B cell (primary cell): ENCODE data around the gene GRB10. TPM values are rescaled to one million over a fixed set of nuclear protein-coding genes. Genes with fewer than 3 reads are reported as not detected.

Experiments
- ATAC-seq: fragments of 200-7000 bp; cut with Tn5 transposase; one replicate; pipeline ENCODE4 v1.10.0; 2021; ENCODE audit warnings: low read depth, mild to moderate bottlenecking, moderate number of reproducible peaks, moderate library complexity
- CTCF ChIA-PET: fragments of 350-600 bp; sonication (Branson Sonifier 250); formaldehyde crosslinking; loops from one replicate; lab custom pipeline; 2021; ENCODE audit warnings: antibody characterized with exemption, inconsistent platforms; lab: Charles Lee
- POLR2A ChIA-PET: fragments of 350-600 bp; sonication (Branson Sonifier 250); formaldehyde crosslinking; loops from one replicate; lab custom pipeline; 2021; ENCODE audit warnings: antibody characterized with exemption; lab: Charles Lee
- DNase-seq: peaks from one replicate; pipeline ENCODE4 v3.0.0; 2013
- H2AFZ ChIP-seq: 2 replicates; pipeline ENCODE4 v1.6.1; 2012; ENCODE audit warnings: mild to moderate bottlenecking, low read depth, low read length; ENCODE audit not compliant: insufficient read depth, poor library complexity, severe bottlenecking
- H3K27ac ChIP-seq, 2 donors: 1 replicate in 1 of 2; 2 replicates in 1 of 2; pipeline ENCODE4 v1.5.1; 2012 to 2013; ENCODE audit warnings: low read length in 2 of 2, mild to moderate bottlenecking in 2 of 2, moderate library complexity in 1 of 2
- H3K27me3 ChIP-seq, 4 experiments: fragments of 200-600 bp in 1 of 4; sonication (generic) in 1 of 4; replicated peaks in 1 of 4; 1 replicate in 2 of 4; 2 replicates in 2 of 4; pipeline versions ENCODE4 v1.6.1 to v1.7.0; 2013 to 2016; ENCODE audit warnings: low read length in 3 of 4, mild to moderate bottlenecking in 2 of 4, mixed read lengths in 1 of 4, moderate library complexity in 1 of 4; ENCODE audit not compliant: insufficient read depth in 4 of 4, control insufficient read depth in 3 of 4; ENCODE audit errors: control extremely low read depth in 1 of 4
- H3K36me3 ChIP-seq, 2 experiments: replicated peaks in 1 of 2; 1 replicate in 1 of 2; 2 replicates in 1 of 2; pipeline versions ENCODE4 v1.6.1 to v1.7.1; 2013; ENCODE audit warnings: low read length in 1 of 2; ENCODE audit not compliant: insufficient read depth in 2 of 2, control insufficient read depth in 1 of 2; ENCODE audit errors: control extremely low read depth in 1 of 2, extremely low read depth in 1 of 2
- H3K4me1 ChIP-seq, 2 donors: fragments of 200-600 bp in 1 of 2; sonication (generic) in 1 of 2; 1 replicate in 1 of 2; 2 replicates in 1 of 2; pipeline versions ENCODE4 v1.5.1 to v1.6.1; 2013 to 2017; ENCODE audit warnings: low read length in 2 of 2; ENCODE audit not compliant: control insufficient read depth in 2 of 2, insufficient read depth in 2 of 2
- H3K4me2 ChIP-seq: replicated peaks from 2 replicates; pipeline ENCODE3; 2012; ENCODE audit warnings: mild to moderate bottlenecking, low read depth, low read length; ENCODE audit not compliant: poor library complexity, severe bottlenecking
- H3K4me3 ChIP-seq, 5 experiments: fragments of 200-600 bp in 1 of 5; sonication (generic) in 1 of 5; 1 replicate in 3 of 5; 2 replicates in 2 of 5; pipeline versions ENCODE4 v1.5.1 to v1.7.0; 2011 to 2016; ENCODE audit warnings: low read length in 4 of 5, mild to moderate bottlenecking in 4 of 5, low read depth in 2 of 5, control low read depth in 1 of 5, moderate library complexity in 1 of 5; ENCODE audit not compliant: insufficient read depth in 1 of 5; ENCODE audit errors: control extremely low read depth in 1 of 5, extremely low read depth in 1 of 5
- H3K79me2 ChIP-seq: fragments of 200-600 bp; sonication (generic); one replicate; pipeline ENCODE4 v1.6.0; 2016; ENCODE audit warnings: low read length; ENCODE audit not compliant: control insufficient read depth, insufficient read depth
- H3K9ac ChIP-seq: fragments of 200-600 bp; sonication (generic); 2 replicates; pipeline ENCODE4 v1.6.1; 2017; ENCODE audit warnings: mild to moderate bottlenecking, low read length, moderate library complexity
- H3K9me3 ChIP-seq, 3 donors: one replicate each; pipeline versions ENCODE4 v1.6.1 to v1.7.1; 2013; ENCODE audit warnings: low read length in 2 of 3; ENCODE audit not compliant: control insufficient read depth in 2 of 3, insufficient read depth in 1 of 3; ENCODE audit errors: control extremely low read depth in 1 of 3
- H4K20me1 ChIP-seq: 2 replicates; pipeline ENCODE4 v1.6.0; 2012; ENCODE audit warnings: mild to moderate bottlenecking, low read length; ENCODE audit not compliant: insufficient read depth, control insufficient read depth, poor library complexity, severe bottlenecking
- H3K27ac Mint-ChIP-seq: one replicate; pipeline ENCODE4 v1.8.0; 2021; ENCODE audit warnings: mixed read lengths
- H3K27me3 Mint-ChIP-seq: one replicate; pipeline ENCODE4 v1.8.0; 2021; ENCODE audit warnings: mixed read lengths
- H3K4me1 Mint-ChIP-seq: one replicate; pipeline ENCODE4 v1.8.0; 2021; ENCODE audit warnings: mixed read lengths
- H3K4me3 Mint-ChIP-seq: one replicate; pipeline ENCODE4 v1.8.0; 2021; ENCODE audit warnings: mixed read lengths
- H3K9me3 Mint-ChIP-seq: one replicate; pipeline ENCODE4 v1.8.0; 2022; ENCODE audit warnings: mixed read lengths; ENCODE audit not compliant: insufficient read depth
- CTCF ChIP-seq: fragments of 200-600 bp; IDR thresholded peaks from one replicate; pipeline ENCODE4 v1.8.0; 2022; ENCODE audit warnings: antibody characterized with exemption, mild to moderate bottlenecking
- EZH2 ChIP-seq: IDR thresholded peaks from 2 replicates; pipeline ENCODE4 v1.6.1; 2012; ENCODE audit warnings: borderline replicate concordance, low read depth, mild to moderate bottlenecking, moderate library complexity, low read length; ENCODE audit not compliant: insufficient read depth, poor library complexity, severe bottlenecking
- WGBS: methylation state at CpG from one replicate; pipeline ENCODE4 v1.1.5; 2013; ENCODE audit warnings: missing lambda C conversion rate; ENCODE audit not compliant: insufficient coverage; 5-methylcytosine and 5-hydroxymethylcytosine counted together
- intact Hi-C: fragments of 100-400 bp; cut with micrococcal nuclease; formaldehyde crosslinking; loops from one replicate; pipeline ENCODE4 v1.10.0; 2022
- polyA plus RNA-seq: library from polyadenylated mRNA; depleted of rRNA; stranded (reverse); fragments of >200 nt; gene quantifications from 2 replicates; pipeline ENCODE4 v1.2.3, GENCODE V29; 2012
- total RNA-seq, 2 donors: library from RNA; stranded (reverse); fragments of 120-200 nt in 1 of 2; gene quantifications; 1 replicate in 1 of 2; 2 replicates in 1 of 2; pipeline versions ENCODE4 v1.2.3 to v1.2.4, GENCODE V29; 2013 to 2022

Gene GRB10
- total and polyA plus RNA-seq, 2 donors (not counting 1 experiment from before 2014, with no cell fraction given), result 0.04 TPM; not detected in 1

GRCh38 chr7:50806143-50806542, 23.4 kb upstream of the GRB10 start:
- H3K27ac ChIP-seq, result no peak overlapping the region
- no peak for ATAC-seq
- no peak for DNase-seq
- intact Hi-C loops, result no loop called here
- no peak overlapping the region for H3K9ac ChIP-seq
- no peaks in the 10 kb centered on the region for H3K4me1 Mint-ChIP-seq
- no peak overlapping the region for H3K4me2 ChIP-seq
- no peak overlapping the region for H3K4me3 Mint-ChIP-seq
- H3K36me3 ChIP-seq, result no peaks in the 10 kb centered on the region
- H3K4me3 ChIP-seq, result no peak overlapping the region
- peaks cover 0 to 3% (median 0%) of the 10 kb centered on the region in 4 experiments for H3K27me3 ChIP-seq
- CTCF ChIA-PET, result no interaction called here
- no peaks in the 10 kb centered on the region for H3K4me1 ChIP-seq
- no peaks in the 10 kb centered on the region for H3K9me3 ChIP-seq
- POLR2A ChIA-PET, result no interaction called here
- H3K27me3 Mint-ChIP-seq, result peaks cover 1% of the 10 kb centered on the region
- no peak for TF ChIP-seq EZH2
- TF ChIP-seq CTCF, result no peak
- no peaks in the 10 kb centered on the region for H3K9me3 Mint-ChIP-seq
- no peaks in the 10 kb centered on the region for H4K20me1 ChIP-seq
- H2AFZ ChIP-seq, result no peak overlapping the region
- WGBS, result 66% methylated on average over 7 of the region's 9 CpGs
- no peaks in the 10 kb centered on the region for H3K79me2 ChIP-seq
- H3K27ac Mint-ChIP-seq, result no peak overlapping the region

DNA sequence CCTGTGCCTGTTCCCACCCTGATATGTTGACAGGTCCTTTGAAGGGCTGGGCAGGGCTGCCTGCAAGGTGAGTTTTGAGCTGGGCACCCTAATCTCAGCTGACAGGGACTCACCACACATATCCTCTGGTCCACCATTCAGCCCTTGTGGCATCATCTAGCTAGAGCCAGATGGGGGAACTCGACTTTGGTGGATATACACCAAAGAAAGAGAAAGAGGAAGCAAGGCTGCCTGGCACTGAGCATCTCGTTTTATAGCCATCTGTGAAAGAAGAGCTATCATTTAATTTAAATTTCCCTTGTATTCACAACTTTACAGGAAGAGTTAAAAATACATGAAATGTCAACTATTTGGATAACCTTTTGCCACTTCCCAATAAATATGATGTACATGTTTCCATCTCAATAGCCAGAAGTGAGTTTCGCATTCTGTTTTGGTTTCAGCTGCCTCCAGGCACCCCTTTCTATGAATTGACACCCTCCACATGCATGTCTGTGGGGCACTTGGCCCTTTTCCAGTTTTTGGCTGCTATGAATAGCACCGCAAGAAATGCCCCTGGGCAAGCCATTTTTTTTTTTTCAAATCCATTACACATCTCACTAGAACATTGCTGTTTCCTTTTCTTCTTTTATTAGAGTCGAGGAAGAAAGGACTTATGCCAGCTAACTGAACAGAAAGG, 22.9 kb upstream of the GRB10 start:
- Mint-ChIP-seq H3K27ac (no peak overlapping the region), H3K4me1 (no peaks in the 10 kb centered on the region), H3K4me3 (no peak overlapping the region), H3K27me3 (peaks cover 7% of the 10 kb centered on the region), H3K9me3 (no peaks in the 10 kb centered on the region)
- H3K27ac ChIP-seq, result no peak overlapping the region
- no peak overlapping the region for H2AFZ ChIP-seq
- intact Hi-C loops, result no loop called here
- no peak overlapping the region for H3K9ac ChIP-seq
- TF ChIP-seq CTCF (no peak), EZH2 (no peak)
- H3K4me3 ChIP-seq, result no peak overlapping the region
- no peak overlapping the region for H3K4me2 ChIP-seq
- no peaks in the 10 kb centered on the region for H3K36me3 ChIP-seq
- no peaks in the 10 kb centered on the region for H3K79me2 ChIP-seq
- no peaks in the 10 kb centered on the region for H3K4me1 ChIP-seq
- no peak for ATAC-seq
- peaks cover 0 to 3% (median 0%) of the 10 kb centered on the region in 4 experiments for H3K27me3 ChIP-seq
- H3K9me3 ChIP-seq, result no peaks in the 10 kb centered on the region
- no peaks in the 10 kb centered on the region for H4K20me1 ChIP-seq
- ChIA-PET CTCF (no interaction called here), POLR2A (no interaction called here)
- 36% methylated on average over 2 of the region's 5 CpGs for WGBS
- DNase-seq, result no peak
